Stromal cell of bone marrow (primary cell): ENCODE data around the gene GATAD2A.
A peak's percentile ranks its signal among the peaks of the same experiment; 100 is the strongest.
"Not testable (repeated sequence)": the region's sequence is repeated elsewhere in the genome, so short reads cannot be mapped to it uniquely, and the experiment has no call there.

Experiments
- DNase-seq: peaks from one replicate; pipeline ENCODE4 v3.0.0-alpha.2; 2012; ENCODE audit warnings: low read depth

Gene GATAD2A, protein sequence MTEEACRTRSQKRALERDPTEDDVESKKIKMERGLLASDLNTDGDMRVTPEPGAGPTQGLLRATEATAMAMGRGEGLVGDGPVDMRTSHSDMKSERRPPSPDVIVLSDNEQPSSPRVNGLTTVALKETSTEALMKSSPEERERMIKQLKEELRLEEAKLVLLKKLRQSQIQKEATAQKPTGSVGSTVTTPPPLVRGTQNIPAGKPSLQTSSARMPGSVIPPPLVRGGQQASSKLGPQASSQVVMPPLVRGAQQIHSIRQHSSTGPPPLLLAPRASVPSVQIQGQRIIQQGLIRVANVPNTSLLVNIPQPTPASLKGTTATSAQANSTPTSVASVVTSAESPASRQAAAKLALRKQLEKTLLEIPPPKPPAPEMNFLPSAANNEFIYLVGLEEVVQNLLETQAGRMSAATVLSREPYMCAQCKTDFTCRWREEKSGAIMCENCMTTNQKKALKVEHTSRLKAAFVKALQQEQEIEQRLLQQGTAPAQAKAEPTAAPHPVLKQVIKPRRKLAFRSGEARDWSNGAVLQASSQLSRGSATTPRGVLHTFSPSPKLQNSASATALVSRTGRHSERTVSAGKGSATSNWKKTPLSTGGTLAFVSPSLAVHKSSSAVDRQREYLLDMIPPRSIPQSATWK

DNA sequence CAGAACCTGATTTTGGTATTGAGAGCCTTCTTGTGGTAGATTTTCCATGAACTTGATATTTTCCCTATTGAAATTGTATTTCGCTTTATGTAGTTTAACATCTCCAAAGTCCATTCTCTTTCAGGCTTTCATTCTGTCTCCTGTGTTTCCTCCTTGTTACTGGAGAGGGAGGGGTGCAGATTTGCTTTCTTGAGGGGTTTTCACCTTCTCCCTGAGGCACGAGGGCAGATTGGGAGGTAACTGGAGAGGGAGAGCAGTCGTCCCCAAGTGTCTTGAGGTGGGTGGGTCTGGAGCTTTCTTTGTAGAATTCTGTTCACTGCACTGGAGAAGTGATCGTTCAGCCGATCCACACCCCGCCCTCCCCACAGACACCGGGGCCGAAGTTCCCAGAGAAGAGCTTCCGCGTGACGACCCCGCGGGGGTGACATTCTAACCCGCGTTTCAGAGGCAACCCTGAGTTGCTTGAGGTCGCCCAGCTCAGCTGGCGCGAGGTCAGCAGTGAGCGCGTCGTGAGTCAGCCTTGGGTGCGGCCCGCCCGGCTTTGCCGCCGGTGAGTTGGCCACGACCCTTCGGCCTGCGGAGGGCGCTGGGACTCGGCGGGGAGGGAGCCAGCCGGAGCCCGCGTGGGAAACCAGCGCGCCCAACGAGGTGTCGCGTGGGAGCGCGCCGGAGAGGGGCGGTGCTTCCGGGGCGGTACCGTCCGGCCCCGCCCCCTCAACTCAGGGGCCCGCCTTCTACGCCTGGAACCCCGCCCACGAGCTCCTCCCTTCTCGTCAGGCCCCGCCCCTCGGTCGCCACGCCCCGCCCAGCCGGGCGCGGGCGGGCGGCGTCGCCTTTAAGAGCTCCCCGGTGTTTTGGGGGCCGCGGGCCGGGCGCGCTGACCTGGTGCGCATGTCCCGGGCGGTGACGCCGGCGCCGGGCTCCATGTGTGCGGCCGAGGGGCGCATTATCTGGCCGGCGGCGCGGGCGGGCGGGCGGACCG lies at the start of gene GATAD2A:
TSS of gene GATAD2A (plus strand) at position 797 of the 982 bp plus-strand sequence. CDS start 59,671 bp downstream, outside the sequence.
- DNase-seq, result peak; percentile 93

DNA sequence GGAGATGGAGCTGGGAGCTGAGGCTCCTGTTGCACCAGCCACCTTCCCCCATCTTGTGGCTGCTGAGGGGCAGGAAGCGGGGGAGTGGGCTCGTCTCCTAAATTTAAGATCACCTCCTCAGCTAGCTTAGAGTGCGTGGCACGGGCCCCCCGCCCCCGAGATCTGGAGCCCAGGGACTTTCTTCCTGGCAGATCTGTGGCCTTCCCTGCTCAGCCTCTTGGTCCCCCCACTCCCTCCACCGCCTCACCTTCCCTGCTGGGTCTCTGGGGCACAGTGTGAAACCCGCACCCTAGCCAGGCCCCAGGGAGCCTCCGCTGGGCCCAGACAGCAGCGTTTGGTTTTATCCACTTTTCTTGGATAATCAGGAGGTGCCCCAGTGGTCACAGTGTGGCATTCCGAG lies 49.0 kb upstream of the GATAD2A start:
- DNase-seq, result no peak

GRCh38 chr19:19356901-19357566 lies 48.4 kb upstream of the GATAD2A start:
- no peak for DNase-seq

DNA sequence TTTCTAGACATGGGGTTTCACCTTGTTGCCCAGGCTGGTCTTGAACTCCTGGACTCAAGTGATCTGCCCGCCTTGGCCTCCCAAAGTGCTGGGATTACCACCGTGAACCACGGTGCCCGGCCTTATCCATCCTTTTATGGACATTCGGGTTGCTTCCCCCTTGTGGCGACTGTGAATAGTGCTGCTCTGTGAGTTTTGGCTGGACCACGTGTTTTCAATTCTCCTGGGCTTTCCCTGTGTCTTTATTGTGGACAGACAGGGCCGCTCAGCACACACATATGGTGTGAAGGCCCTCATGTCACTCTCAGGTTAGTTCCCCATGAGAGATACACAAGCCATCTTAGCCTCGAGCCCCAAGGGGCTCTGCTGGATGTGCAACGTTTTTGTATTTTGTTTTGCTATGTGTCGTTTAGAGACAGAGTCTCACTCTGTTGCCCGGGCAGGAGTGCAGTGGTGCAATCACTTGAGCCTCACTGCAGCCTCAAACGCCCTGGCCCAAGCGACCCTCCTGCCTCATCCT lies 44.3 kb upstream of the GATAD2A start:
- peak; percentile 78 for DNase-seq

DNA sequence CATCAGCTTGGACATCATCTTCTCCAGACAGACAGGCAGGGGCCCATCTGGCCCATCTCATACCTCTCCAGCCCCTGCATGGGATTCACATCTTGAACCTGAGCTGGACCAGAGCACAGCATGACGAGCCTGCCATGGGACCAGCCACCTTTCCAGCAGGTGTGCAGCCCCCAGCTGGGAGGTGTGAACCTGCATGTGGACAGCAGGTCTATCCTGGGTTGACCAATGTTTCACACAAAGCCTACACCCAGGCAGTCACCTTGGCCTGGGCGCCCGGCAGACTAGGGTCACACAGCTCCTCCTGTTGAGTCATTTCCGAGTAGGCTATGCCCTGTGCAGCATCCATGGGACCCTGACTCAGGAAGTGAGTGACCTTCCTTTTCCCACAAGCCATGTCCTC lies 43.4 kb upstream of the GATAD2A start:
- no peak for DNase-seq

DNA sequence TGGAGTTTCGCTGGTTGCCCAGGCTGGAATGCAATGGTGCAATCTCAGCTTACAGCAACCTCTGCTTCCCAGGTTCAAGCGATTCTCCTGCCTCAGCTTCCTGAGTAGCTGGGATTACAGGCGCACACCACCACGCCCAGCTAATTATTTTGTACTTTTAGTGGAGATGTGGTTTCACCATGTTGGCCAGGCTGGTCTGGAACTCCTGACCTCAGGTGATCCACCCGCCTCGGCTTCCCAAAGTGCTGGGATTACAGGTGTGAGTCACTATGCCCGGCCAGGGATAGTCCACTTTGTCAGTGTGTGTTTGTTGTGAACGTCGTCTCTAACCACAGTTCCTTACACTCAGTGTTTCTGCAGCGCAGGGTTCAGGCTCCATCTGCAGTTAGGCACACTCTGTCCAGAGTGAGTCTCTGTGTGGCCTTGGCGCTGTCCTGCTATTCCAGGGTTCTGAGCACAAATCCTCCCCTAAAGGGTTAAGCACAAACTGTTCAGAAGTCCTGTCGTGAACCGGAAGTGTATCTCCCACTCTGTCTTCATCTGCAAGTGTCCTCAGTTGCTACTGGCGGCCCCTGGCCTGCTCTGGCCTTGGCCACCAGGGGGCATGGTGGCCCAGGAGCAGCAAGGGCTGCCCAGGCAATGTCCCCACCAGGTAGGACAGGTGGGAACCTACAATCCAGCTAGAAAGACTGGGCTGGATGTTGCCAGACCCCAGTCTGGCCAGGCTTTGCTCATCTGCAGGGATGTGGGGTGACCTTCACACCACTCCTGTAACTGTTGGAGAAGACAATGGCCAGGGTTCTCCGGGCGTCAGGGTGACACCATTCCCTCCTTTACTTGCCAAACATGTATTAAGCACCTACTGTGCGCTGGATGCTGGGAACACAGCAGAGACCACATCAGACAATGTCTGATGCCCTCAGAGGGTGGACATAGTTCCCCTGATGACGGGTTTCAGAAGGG lies 38.8 kb upstream of the GATAD2A start:
- no peak for DNase-seq

DNA sequence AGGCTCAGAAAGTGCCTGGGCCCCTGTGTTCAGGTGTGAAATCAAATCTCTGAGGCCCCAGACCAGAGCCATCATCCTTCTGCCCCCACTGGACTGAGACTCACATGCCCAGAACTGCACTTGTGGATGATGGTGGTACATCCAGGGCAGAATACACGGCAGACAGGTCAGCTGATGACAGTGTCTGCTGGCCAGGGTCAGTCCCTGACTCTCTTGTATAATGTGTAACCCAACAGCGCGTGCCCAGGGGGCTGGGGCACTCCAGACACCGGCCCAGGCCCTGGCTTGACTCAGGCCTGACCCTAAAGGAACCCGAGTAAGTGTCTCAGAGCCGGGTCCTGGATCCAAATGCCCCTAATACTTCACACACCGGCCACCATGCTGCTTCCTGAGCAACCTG lies 37.4 kb upstream of the GATAD2A start:
- DNase-seq, result no peak

DNA sequence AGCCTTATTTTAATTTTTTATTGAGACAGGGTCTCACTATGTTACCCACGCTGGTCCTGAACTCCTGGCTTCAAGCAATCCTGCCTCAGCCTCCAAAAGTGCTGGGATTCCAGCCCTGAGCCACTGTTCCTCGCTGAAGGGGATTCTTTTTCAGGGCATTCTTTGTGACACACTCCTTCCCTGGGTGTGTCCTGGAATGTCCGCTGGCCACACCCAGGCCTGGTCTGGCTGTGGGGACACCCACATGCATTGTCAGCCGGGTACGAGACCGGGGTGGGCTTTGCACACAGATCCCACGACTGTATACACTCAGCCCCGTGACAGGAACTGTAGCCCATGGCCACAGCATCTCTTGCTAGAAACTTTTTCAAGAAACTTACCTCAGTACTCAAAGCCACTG lies 34.4 kb upstream of the GATAD2A start:
- no peak for DNase-seq

DNA sequence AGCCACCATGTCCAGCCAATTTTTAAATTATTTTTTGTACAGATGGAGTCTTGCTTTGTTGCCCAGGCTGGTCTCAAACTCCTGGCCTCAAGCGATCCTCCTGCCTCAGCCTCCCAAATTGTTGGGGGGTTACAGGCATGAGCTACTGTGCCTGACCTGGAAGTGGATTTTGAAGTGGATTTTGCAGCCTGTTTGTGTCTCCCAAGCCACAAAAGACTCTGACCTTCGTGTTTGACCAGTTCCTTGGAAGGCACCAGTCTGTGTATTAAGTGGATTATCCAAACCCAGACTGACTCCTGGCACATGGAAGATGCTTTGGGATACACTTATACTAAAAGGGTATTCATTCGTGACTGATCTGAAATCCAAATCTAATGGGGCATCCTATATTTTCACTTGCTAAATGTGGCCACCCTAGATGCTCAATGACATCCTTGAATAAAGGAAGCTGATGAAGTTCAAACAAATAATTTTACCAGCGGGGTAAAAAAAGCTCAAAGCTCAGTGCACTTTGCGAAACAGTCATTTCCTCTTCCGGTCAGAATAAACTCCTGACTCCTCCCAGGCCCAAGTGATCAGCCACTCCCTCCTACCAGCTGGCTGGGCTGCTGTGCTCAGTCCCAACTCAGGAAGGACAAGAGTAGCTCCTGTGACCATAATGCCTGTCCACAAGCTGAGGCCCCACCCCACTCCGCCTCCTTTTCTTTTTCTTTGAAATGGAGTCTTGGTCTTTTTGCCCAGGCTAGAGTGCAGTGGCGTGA lies 32.6 kb upstream of the GATAD2A start:
- no peak for DNase-seq

- no peak for DNase-seq
These were observed 25.9 kb upstream of the GATAD2A start for GRCh38 chr19:19379527-19379926.

- DNase-seq, result not testable (repeated sequence)
These were observed 25.2 kb upstream of the GATAD2A start for GRCh38 chr19:19380316-19380715.

GRCh38 chr19:19381007-19381926 lies 24.2 kb upstream of the GATAD2A start:
- DNase-seq, result no peak

DNA sequence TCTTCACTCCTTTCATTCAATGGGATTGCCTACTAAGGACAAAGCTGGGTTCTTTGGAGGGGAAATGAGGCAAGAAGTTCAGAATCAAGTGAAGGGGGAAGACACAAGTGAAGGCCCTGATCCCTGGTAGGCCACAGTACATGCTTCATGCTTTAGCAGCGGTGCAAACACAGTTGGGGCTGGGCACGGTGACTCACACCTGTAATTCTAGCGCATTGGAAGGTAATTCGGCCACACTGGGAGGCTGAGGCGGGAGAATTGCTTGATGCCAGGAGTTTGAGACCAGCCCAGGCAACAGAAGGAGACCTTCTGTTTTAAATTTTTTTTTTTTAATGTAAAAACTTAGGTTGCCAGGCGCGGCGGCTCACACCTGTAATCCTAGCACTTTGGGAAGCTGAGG lies 23.4 kb upstream of the GATAD2A start:
- DNase-seq, result no peak

- DNase-seq, result no peak
These were observed 21.0 kb upstream of the GATAD2A start for GRCh38 chr19:19384486-19384885.

DNA sequence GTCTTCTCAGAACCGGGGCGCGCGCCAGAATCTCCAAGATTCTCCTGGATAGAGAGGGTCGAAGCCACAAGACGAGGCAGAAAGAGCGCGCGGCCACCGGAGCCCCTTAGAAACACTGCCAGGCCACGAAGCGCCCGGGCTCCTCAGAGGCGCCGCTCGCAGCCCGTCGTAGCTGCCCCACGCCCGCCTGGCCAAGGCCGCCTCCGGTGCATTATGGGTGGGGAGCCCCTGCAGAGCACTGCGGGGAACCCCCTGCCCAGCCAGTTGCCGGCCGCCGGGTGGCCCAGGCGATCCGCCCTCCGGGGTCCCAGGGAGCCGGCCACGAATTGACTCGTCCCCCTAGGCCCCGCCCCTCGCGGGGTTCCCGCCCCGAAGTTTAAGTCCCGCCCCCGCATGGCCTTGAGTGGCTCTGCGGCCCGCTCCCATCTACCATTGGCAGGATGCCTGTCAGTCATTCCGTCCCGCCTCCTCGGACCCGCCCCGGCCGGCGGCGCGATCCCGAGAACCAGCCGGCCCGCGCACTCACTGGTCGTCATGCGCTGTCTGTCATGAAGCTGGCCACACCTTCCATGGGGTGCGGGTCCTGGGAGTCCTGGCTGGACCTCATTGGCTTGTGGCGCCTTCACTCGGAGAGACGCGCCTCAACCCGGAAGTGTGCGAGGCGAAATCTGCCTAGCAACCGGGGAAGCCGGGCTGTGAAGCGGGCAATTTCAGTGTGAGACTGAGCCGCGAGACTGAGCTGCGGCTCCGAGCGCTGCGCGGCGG lies 20.2 kb upstream of the GATAD2A start:
- peak; percentile 99 for DNase-seq

- no peak for DNase-seq
These were observed 19.3 kb upstream of the GATAD2A start for GRCh38 chr19:19385896-19386869.

GRCh38 chr19:19387108-19387507 lies 18.4 kb upstream of the GATAD2A start:
- no peak for DNase-seq
